NCI-H2107 treated with DMSO at 0.1 percent for 48 hours (cell line): ENCODE results near the gene RAB35.

Experiments
- DNase-seq: peaks from one replicate; lab custom pipeline; 2025; ENCODE audit not compliant: unreplicated experiment; lab: John Stamatoyannopoulos, UW

RAB35 gene

GRCh38 chr12:120109570-120110267 is 6.8 kb downstream of the RAB35 start:
- DNase-seq = no peak

GRCh38 chr12:120106151-120106550 is 10.4 kb downstream of the RAB35 start:
- DNase-seq = no peak

- DNase-seq = no peak
These were observed 13.2 kb downstream of the RAB35 start for GRCh38 chr12:120103371-120103770.

GRCh38 chr12:120103044-120103338 is 13.6 kb downstream of the RAB35 start:
- no peak for DNase-seq

GRCh38 chr12:120102189-120103043 is 14.1 kb downstream of the RAB35 start:
- DNase-seq = no peak

GRCh38 chr12:120101617-120102016 is 14.9 kb downstream of the RAB35 start:
- no peak for DNase-seq

GRCh38 chr12:120101182-120101581 is 15.4 kb downstream of the RAB35 start:
- no peak for DNase-seq

GRCh38 chr12:120100630-120101029 is 15.9 kb downstream of the RAB35 start:
- DNase-seq = no peak

- DNase-seq = no peak
These were observed 16.8 kb downstream of the RAB35 start for GRCh38 chr12:120099738-120100137.

- DNase-seq = no peak
These were observed 17.6 kb downstream of the RAB35 start for GRCh38 chr12:120098756-120099470.

- no peak for DNase-seq
These were observed 19.8 kb downstream of the RAB35 start for GRCh38 chr12:120096671-120097202.

- no peak for DNase-seq
These were observed 20.8 kb downstream of the RAB35 start for GRCh38 chr12:120095736-120096135.

- no peak for DNase-seq
These were observed 21.2 kb downstream of the RAB35 start for GRCh38 chr12:120095331-120095730.

- no peak for DNase-seq
These were observed 22.1 kb downstream of the RAB35 start for GRCh38 chr12:120094485-120094884.

- DNase-seq = peak; percentile 70
These were observed 22.8 kb downstream of the RAB35 start for GRCh38 chr12:120093592-120094355.

GRCh38 chr12:120093336-120093591 is 23.3 kb downstream of the RAB35 start:
- DNase-seq = no peak

- no peak for DNase-seq
These were observed 23.8 kb downstream of the RAB35 start for GRCh38 chr12:120092551-120093335.

GRCh38 chr12:120091371-120092090 is 25.0 kb downstream of the RAB35 start:
- no peak for DNase-seq

GRCh38 chr12:120090626-120091295 is 25.8 kb downstream of the RAB35 start:
- DNase-seq = no peak
